PC-9 (cell line): ENCODE data around the gene PPARA. TPM values are rescaled to one million over a fixed set of nuclear protein-coding genes. Genes with fewer than 3 reads are reported as not detected.

Experiments
- BruUV-seq: library from RNA; stranded (reverse); fragments of 400-500 nt; replicated peaks from 2 replicates; lab custom pipeline; 2021; lab: Mats Ljungman, UMichigan
- CTCF ChIA-PET: fragments of 300-600 bp; sonication (Branson Sonifier 250); formaldehyde crosslinking; loops from one replicate; lab custom pipeline; 2022; ENCODE audit warnings: antibody characterized with exemption; lab: Charles Lee
- POLR2A ChIA-PET: fragments of 300-600 bp; sonication (Branson Sonifier 250); formaldehyde crosslinking; loops from one replicate; lab custom pipeline; 2022; ENCODE audit warnings: antibody characterized with exemption; ENCODE audit not compliant: unreplicated experiment; lab: Charles Lee
- DNase-seq, 2 experiments: peaks; one replicate each; pipeline versions ENCODE4 v3.0.0 to v3.0.0-alpha.2; 2015 to 2022; ENCODE audit warnings: mixed read lengths in 1 of 2
- H2AFZ ChIP-seq: fragments of 200-600 bp; sonication (generic); 2 replicates; pipeline ENCODE4 v1.8.1; 2017; ENCODE audit warnings: antibody characterized with exemption
- H3F3A ChIP-seq: fragments of 200-600 bp; sonication (generic); 2 replicates; pipeline ENCODE4 v1.8.1; 2017; ENCODE audit warnings: antibody characterized with exemption, mild to moderate bottlenecking, low read depth; ENCODE audit not compliant: insufficient read depth
- H3K27ac ChIP-seq: fragments of 200-600 bp; sonication (generic); 2 replicates; pipeline ENCODE4 v1.6.1; 2016; ENCODE audit warnings: mixed run types
- H3K27me3 ChIP-seq: fragments of 200-600 bp; sonication (generic); 2 replicates; pipeline ENCODE4 v1.6.1; 2016; ENCODE audit warnings: low read depth, mixed run types; ENCODE audit not compliant: insufficient read depth
- H3K36me3 ChIP-seq: fragments of 200-600 bp; sonication (generic); 2 replicates; pipeline ENCODE4 v1.6.1; 2016; ENCODE audit warnings: low read depth, mixed run types
- H3K4me1 ChIP-seq: fragments of 200-600 bp; sonication (generic); replicated peaks from 2 replicates; pipeline ENCODE4 v1.6.1; 2016; ENCODE audit warnings: mixed run types; ENCODE audit not compliant: insufficient read depth
- H3K4me2 ChIP-seq: fragments of 200-600 bp; sonication (generic); 2 replicates; pipeline ENCODE4 v1.6.1; 2017; ENCODE audit warnings: mixed run types
- H3K4me3 ChIP-seq: fragments of 200-600 bp; sonication (generic); 2 replicates; pipeline ENCODE4 v1.6.1; 2016; ENCODE audit warnings: mixed run types
- H3K79me2 ChIP-seq: fragments of 200-600 bp; sonication (generic); 2 replicates; pipeline ENCODE4 v1.6.1; 2017; ENCODE audit warnings: low read depth, mixed run types
- H3K9me2 ChIP-seq: fragments of 200-600 bp; sonication (generic); 2 replicates; pipeline ENCODE4 v1.8.1; 2017; ENCODE audit warnings: mild to moderate bottlenecking; ENCODE audit not compliant: insufficient read depth
- H3K9me3 ChIP-seq: fragments of 200-600 bp; sonication (generic); 2 replicates; pipeline ENCODE4 v1.8.1; 2016; ENCODE audit warnings: low read depth; ENCODE audit not compliant: insufficient read depth
- H4K20me1 ChIP-seq: fragments of 200-600 bp; sonication (generic); 2 replicates; pipeline ENCODE4 v1.8.1; 2017; ENCODE audit not compliant: insufficient read depth
- EZH2 ChIP-seq: fragments of 200-600 bp; sonication (generic); IDR thresholded peaks from 2 replicates; pipeline ENCODE4 v1.8.0; 2017; ENCODE audit warnings: antibody characterized with exemption, low read depth
- intact Hi-C: fragments of 100-400 bp; cut with micrococcal nuclease; formaldehyde crosslinking; loops from one replicate; pipeline ENCODE4 v1.10.0; 2022; ENCODE audit not compliant: unreplicated experiment
- total RNA-seq: library from RNA; stranded (reverse); gene quantifications from 2 replicates; pipeline ENCODE4 v1.2.3, GENCODE V29; 2021
- TF ChIP-seq, protein P1 (sequence below): fragments of 200-600 bp; sonication (generic); conservative IDR thresholded peaks from 2 replicates; pipeline ENCODE4 v1.6.1; 2017; ENCODE audit warnings: mixed run types, antibody characterized with exemption, mild to moderate bottlenecking, moderate library complexity

The PPARA gene
- total RNA-seq, 1 experiment from 2014 or later: 43.9 TPM

DNA sequence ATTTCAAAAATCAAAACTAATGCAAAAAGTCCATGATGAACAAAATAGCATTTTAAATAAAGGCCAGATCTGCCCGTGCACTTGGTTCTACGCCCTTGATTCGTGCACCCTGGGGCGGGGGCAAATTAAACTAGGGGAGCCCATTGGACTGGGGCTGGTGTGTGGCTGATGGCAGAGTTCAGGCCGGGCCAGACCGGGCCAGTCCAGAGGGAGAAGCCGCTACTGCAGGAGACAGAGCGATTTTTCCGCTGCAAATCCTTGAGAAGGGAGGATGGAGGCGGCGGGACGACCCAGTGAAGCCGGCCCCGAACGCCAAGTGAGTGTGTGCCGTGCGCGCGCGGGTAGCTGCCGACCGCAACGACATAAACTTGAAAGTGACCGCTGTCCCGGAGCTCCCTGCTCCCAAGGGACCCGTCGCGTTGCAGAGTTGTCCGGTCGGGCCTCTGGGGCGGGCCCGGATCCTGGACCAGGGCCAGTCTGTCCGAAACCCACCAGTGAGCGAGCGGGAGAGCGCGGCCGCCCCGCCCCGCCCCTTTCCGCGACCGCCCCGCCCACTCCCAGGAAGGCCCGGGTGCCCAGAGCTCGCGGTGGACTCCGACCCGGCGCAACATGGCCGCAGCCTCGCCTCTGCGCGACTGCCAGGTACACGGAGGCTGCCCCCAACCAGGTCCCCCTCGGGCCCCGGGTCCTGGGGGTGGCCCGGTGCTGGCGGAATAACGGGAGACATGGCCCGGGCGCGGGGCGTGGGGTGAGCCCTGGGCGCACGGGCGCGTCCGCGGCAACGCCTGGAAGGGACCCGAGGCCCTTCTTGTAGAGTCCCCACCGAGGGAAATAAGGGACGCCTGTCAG is 117.3 kb downstream of the PPARA start, which contains the start of gene TTC38:
Gene TTC38, plus strand, starts transcription at position 578 of the 849 bp plus-strand sequence. Its CDS starts 32 bp downstream, at position 610.
- peaks cover 16% of the 10 kb centered on the region; the same call in 1 of the 2 replicates for H3K4me1 ChIP-seq
- ChIA-PET POLR2A (interaction anchor here (0.6 to 0.8 kb wide), 3 partner anchors 17 to 197 kb away, joined by 3 to 9 read pairs (median 5); no protein-coding TSS in a partner anchor), CTCF (no interaction called here)
- intact Hi-C loops: no loop called here
- H4K20me1 ChIP-seq: no peaks in the 10 kb centered on the region
- peak within 1 kb of the TSS; percentile 93 for H3K4me2 ChIP-seq
- peak; percentile 82 to 89 for DNase-seq
- H3K27ac ChIP-seq: no peak within 1 kb of the TSS
- TF ChIP-seq, protein P1, sequence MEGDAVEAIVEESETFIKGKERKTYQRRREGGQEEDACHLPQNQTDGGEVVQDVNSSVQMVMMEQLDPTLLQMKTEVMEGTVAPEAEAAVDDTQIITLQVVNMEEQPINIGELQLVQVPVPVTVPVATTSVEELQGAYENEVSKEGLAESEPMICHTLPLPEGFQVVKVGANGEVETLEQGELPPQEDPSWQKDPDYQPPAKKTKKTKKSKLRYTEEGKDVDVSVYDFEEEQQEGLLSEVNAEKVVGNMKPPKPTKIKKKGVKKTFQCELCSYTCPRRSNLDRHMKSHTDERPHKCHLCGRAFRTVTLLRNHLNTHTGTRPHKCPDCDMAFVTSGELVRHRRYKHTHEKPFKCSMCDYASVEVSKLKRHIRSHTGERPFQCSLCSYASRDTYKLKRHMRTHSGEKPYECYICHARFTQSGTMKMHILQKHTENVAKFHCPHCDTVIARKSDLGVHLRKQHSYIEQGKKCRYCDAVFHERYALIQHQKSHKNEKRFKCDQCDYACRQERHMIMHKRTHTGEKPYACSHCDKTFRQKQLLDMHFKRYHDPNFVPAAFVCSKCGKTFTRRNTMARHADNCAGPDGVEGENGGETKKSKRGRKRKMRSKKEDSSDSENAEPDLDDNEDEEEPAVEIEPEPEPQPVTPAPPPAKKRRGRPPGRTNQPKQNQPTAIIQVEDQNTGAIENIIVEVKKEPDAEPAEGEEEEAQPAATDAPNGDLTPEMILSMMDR: no peak
- TF ChIP-seq EZH2: no peak
- H3K36me3 ChIP-seq: no peaks in the 10 kb centered on the region
- H3K9me2 ChIP-seq: no peaks in the 10 kb centered on the region
- no TSS peak for BruUV-seq
- H3F3A ChIP-seq: no peaks in the 10 kb centered on the region
- peak within 1 kb of the TSS; percentile 92 for H2AFZ ChIP-seq
- H3K9me3 ChIP-seq: peaks cover 3% of the 10 kb centered on the region; the same call in 1 of the 2 replicates
- H3K4me3 ChIP-seq: peak within 1 kb of the TSS; percentile 85
- H3K79me2 ChIP-seq: peaks cover 4% of the 10 kb centered on the region; the same call in 1 of the 2 replicates
- H3K27me3 ChIP-seq: no peaks in the 10 kb centered on the region

DNA sequence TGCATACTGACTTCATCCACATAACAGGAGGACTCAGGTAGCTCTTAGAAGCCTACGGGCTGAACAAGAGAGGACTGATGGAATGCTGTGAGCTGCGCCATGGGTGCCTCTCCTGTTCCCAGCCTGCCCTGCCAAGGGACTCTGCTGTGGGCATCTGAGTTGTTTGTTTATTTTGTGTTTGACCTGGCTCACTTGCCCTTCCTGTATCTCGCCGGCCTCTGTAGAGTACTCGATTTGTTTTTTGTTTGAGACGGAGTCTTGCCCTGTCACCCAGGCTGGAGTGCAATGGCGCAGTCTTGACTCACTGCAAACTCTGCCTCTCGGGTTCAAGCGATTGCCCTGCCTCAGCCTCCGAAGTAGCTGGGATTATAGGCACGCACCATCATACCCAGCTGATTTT is 119.2 kb downstream of the PPARA start:
- Histone ChIP-seq H3K4me3 (no peak overlapping the region), H3K9me2 (no peaks in the 10 kb centered on the region), H3K27me3 (no peaks in the 10 kb centered on the region), H3F3A (no peaks in the 10 kb centered on the region), H3K4me1 (peaks cover 16% of the 10 kb centered on the region; the same call in 1 of the 2 replicates), H4K20me1 (no peaks in the 10 kb centered on the region), H3K27ac (no peak overlapping the region), H3K9me3 (peaks cover 3% of the 10 kb centered on the region; the same call in 1 of the 2 replicates), H3K4me2 (no peak overlapping the region), H3K79me2 (peaks cover 4% of the 10 kb centered on the region; the same call in 1 of the 2 replicates), H3K36me3 (no peaks in the 10 kb centered on the region), H2AFZ (no peak overlapping the region)
- ChIA-PET CTCF (no interaction called here), POLR2A (interaction anchor here (0.6 kb wide), 1 partner anchor 27 kb away, joined by 3 read pairs; the partner anchor contains the start of gene GTSE1)
- BruUV-seq: no TSS peak
- intact Hi-C loops: no loop called here
- no peak for TF ChIP-seq EZH2
- TF ChIP-seq, protein P1: no peak
- DNase-seq: no peak

DNA sequence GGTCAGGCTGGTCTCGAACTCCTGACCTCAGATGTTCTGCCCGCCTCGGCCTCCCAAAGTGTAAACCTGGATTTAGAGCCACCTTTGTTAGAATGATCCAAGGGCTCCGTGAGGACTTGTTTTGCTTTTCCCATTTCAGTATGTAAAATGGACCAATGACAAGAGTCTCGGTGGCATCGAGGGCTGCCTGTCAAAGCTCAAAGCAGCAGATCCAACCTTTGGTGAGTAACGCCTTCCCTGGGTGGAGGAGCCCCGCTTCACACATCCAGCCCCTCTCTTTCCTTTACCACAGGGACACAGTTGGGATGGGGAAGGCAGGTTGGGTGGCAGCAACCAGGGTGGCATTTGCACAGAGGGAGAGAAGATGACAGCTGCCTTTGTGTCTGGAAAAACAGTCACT is 121.9 kb downstream of the PPARA start:
- Histone ChIP-seq H3K9me3 (no peaks in the 10 kb centered on the region), H3K27me3 (no peaks in the 10 kb centered on the region), H3K4me2 (no peak overlapping the region), H3K27ac (no peak overlapping the region), H3F3A (no peaks in the 10 kb centered on the region), H3K36me3 (peaks cover 8% of the 10 kb centered on the region; the same call in 1 of the 2 replicates), H4K20me1 (no peaks in the 10 kb centered on the region), H3K9me2 (no peaks in the 10 kb centered on the region), H3K79me2 (peaks cover 4% of the 10 kb centered on the region; the same call in 1 of the 2 replicates), H2AFZ (no peak overlapping the region), H3K4me1 (peaks cover 9% of the 10 kb centered on the region; the same call in 1 of the 2 replicates), H3K4me3 (no peak overlapping the region)
- ChIA-PET POLR2A (no interaction called here), CTCF (no interaction called here)
- BruUV-seq: no TSS peak
- DNase-seq: no peak
- intact Hi-C loops: no loop called here
- no peak for TF ChIP-seq EZH2
- TF ChIP-seq, protein P1: no peak
